Tongue (tissue), 2 donors: ENCODE results near the gene NDC80. TPM values are rescaled to one million over a fixed set of nuclear protein-coding genes. Genes with fewer than 3 reads are reported as not detected.
"Not testable (repeated sequence)": the region's sequence is repeated elsewhere in the genome, so short reads cannot be mapped to it uniquely, and the experiment has no call there.

Experiments used
- DNase-seq: peaks from one replicate; pipeline ENCODE4 v3.0.0-alpha.2; 2015
- total RNA-seq: library from RNA; depleted of rRNA; stranded (reverse); fragments of >200 nt; gene quantifications from one replicate; pipeline ENCODE4 v1.2.3, GENCODE V29; 2014

NDC80 gene
- 9.4 TPM for total RNA-seq

DNA sequence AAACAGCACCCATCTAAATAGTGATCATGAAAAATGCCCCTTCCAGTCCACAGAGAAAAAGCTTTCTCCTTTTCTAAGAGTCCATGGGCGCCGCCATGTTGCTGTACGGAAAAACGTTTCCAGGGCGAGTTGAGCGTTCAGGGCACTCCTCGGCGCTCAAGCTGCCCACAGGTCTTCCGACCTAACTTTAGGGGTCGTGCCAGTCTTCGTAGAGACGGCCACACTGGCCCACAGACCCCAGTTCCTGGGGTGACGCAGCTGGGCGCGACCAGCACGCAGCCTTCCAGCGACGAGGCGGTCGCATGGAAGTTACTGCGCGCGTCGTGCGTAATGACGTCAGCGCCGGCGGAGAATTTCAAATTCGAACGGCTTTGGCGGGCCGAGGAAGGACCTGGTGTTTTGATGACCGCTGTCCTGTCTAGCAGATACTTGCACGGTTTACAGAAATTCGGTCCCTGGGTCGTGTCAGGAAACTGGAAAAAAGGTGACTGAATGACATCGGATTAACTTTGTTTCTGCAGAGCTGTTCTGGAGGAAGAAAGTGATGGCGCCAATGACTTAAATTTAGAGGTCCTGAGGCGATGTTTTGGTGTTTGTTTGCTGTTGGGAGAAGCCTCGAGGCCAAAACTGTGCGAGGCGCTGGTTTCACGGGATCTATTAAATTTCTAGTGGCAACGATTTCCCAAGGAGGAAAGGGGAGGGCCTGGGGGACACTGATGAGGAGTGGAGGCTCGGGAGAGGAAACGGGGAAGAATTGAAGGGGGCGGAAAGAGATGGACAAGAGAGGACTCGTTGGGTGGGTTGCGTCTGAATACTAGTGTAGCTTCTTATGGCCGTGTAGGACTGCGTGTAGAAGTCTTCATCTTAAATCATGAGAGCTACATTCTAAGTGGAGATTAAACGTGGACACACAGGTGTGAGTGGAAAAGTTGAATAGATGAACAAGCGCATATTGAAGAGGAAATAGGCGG is at the start of gene NDC80, which contains the start of gene METTL4:
Gene NDC80 (plus strand): TSS at position 358 of the 971 bp plus-strand sequence. CDS start 1,429 bp downstream, outside the sequence.
Gene METTL4 (minus strand): TSS at position 306 of the 971 bp plus-strand sequence. CDS start 4,289 bp downstream, outside the sequence.
- peak; percentile 96 for DNase-seq

DNA sequence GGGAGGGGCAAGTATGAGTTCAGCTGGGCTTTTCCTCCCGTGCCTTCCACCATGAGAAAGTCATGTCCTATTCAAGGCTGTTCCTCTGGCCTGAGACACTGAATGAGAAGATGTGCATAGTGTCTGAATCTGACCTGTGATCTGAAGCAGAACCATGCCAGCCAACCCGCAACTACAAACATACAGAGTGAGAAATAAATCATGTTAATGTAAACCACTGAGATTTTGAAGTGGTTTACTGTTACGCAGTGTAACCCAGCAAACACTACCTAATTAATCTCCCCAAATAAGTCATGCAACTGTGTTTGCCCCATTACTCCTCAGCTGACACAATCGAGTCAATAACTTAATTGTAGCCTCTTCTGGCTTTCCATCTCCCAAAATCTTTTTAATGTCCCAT is 49.2 kb upstream of the NDC80 start:
- DNase-seq, result no peak

DNA sequence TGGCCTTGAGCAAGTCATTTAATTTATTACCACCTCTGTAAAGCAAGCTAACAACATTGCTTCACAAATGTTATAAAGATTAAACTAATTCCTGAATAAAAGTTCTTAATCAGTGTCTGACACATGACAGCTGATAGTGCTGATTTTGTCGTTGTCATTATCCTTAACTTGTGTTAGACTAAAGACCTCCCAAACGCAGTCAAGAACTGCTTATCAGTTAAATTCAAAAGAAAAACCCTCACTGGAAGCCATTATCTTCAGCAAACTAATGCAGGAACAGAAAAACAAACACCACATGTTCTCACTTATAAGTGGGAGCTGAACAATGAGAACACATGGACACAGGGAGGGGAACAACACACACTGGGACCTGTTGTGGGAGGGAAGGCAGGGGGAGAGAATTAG is 46.6 kb upstream of the NDC80 start:
- not testable (repeated sequence) for DNase-seq

DNA sequence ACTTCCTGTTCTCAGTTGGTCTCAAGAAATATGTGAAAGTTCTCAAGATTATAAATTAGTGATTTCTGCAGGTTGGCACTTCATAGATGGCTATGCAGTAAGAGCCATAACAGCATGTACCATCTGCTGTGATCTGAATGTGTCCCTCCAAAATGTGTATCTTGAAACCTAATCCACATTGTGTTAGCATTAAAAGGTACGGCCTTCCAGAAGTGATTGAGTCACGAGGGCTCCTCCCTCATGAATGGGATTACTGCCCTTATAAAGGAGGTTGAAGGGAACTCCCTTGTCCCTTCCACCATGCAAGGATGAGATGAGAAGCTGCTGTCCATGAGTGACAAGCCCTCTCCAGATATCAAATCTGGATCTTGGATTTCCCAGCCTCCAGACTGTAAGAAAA is 45.0 kb upstream of the NDC80 start:
- no peak for DNase-seq

DNA sequence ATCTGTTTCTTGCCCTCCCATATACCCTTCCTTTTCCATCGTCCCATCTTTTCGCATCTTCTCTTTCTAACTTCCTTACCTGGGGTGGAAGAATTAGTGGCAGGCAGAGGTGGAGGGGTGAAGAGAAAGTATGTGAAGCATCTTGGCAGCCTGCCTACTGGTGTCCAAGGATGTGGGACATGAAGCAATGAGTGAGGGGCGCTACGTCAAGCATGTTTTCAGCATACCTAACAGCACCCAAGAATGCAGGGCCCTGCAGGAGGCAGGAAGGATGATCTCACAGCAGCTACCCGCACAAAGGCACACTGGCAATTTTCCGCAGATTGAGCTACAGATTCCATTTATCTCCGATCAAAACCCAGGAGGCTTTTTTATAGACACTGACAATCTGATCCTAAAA is 42.2 kb upstream of the NDC80 start:
- no peak for DNase-seq

DNA sequence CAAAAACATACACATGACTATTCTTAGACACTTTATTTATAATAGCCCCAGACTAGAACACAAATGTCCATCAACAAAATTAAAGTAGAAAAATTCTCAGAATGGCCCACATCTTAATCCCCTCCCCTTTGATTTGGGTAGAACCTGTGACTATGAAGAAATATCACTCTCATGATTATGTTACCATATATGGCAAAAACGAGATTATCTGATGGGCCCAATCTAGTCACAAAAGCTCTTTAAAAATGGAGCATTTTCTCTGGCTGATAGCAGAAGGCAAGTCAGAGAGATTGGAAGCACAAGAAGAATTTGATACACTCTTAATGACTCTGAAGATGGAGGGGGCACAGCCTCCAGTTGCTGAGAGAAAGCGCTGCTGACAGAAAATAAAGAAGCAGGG is 39.6 kb upstream of the NDC80 start:
- DNase-seq, result no peak

DNA sequence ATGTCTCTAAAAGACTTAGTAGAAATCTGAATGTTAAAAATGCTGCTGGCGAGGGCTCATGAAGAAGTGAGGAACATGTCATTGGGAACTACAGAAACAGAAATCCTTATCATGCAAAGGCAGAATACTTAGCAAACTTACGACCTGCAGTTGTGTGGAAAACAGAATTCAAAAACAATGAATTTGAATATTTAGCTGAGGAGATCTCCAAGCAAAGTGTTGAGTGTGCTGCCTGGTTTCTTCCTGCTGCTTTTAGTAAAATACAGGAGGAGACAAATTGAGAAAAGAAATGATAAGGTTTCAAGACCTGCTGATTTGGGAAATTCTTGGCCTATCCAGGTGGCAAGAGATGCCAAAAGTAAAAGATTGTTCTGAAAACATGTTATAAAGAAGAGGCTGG is 38.6 kb upstream of the NDC80 start:
- no peak for DNase-seq

DNA sequence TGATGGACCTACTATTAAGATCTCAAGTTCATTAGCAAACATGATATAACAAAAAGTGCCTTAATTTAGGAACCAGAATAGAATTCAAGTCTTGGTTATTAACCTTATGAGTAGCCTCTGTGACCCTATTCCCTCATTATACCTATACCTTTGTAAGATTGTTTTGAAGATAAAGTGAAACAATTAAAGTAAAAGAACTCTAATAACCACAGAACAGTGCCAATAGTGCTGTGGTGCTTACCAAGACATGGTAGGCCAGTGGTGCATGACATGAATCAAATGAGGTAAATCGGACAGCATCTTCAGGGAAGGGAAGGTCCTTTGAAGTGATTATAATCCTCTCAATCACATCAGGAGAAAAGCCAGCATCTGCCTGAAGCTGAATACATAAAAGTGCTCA is 36.5 kb upstream of the NDC80 start:
- no peak for DNase-seq

DNA sequence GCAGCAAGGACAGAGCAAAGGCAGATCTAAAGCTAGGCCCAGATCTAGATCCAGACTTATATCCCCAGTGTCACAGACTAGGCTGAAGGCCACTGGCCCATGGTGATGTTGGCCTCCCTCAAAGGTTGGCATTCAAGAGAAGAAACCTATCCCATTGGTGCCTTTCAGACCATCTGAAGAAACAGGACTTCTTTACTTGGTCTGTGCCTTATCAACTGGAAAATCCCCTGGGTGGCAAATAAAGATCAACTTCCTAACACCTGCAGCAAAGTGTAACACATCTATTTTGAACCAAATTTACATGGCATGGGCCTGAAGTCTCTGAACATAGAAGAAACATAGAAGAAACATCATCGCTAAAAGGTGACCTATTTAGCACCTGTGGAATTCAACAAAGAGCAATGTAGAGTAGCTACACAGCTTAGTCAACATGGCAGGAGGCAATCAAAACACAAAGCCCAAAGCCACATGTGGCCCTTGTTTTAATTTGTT is 35.9 kb upstream of the NDC80 start:
- no peak for DNase-seq

DNA sequence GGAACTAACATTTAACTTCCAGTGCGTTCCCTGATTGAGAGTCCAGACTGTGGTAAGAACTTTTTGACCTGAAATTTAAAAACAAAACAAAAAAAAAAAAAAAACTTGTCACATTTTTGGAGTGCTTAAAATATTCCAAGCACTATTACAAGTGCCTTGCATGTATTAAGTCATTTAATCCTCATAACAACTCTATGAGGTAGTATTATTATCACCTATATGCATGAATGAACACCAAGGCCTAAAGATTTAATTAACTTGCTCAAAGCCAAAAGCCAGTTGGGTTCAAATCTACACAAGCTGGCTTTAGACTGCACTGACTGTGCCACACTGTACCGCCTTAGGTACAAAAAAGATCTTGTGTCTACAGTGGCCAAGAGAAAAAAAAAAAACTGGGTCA is 35.3 kb upstream of the NDC80 start:
- no peak for DNase-seq

DNA sequence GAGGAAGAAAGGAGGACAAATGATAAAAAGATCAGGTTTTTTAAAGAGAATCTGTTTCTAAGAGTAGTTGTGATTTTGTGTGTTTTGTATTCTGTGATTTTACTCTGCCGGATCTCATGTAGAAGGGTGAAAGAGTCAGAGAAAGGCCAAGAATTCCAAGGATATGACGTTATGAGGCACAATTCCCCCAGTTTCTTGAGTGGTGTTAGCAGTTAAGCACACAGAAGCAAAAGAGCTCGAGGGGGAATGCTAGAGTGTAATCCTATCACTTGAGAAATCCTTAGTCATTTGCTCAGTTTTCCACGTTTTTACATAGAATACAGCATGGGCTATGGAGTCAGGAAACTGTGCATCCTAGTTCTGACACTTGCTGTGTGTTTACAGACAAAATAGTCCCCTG is 34.9 kb upstream of the NDC80 start:
- DNase-seq, result peak; percentile 46

DNA sequence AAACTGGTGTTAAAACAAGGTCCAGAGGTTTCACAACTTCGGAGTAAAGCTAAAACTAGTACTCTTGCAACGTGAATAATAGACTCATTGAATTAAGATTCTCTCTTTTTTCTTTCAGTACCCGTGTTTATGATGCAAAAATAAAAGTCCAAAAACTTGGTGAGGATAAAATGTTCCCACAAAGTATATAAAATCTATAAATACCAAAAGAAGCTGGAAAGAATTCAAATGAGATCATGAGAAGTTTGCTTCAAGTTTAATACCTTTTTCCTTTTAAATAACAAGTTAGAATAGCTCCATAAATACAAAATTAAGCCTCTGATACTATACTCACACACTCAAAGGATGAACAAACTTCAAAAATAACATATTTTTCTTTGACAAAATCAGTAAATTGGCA is 34.1 kb upstream of the NDC80 start:
- DNase-seq, result no peak

DNA sequence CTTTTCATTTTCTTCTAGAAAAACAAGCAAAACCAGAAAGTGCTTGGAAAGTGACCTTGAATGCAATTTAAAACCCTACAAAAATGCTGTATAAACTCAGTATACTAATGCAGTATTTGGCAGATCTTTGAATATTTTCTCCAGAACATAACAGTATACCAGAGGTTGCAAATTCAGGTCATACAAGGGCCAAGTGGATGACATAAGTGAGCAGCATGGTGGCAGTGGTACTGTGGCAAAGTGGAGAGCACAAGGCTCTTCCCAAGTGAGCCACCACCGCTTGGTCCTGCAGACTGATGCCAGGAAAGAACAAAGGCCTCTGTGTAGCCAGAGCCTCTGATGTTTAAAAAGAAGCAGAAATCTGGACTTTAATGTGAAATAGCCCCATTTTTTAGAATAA is 33.1 kb upstream of the NDC80 start:
- DNase-seq, result no peak

DNA sequence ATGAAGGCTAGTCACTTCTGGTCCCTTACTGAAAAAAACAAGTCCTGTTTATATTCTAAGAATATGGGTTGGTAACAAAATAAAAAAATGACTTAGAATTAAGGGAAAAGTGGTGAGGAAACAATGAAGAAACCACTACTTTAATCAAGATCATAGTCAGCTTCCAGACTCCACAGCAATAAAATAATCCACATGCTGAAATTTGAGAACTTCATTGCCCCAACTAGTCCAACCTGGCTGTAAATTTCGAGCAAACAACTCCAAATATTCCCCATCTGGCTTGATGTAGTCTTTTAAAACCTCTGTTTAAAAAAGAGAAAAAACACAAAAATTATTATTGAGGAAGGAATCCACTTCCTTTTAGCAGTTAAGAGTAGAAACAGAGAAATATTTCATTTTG is 32.5 kb upstream of the NDC80 start:
- no peak for DNase-seq

DNA sequence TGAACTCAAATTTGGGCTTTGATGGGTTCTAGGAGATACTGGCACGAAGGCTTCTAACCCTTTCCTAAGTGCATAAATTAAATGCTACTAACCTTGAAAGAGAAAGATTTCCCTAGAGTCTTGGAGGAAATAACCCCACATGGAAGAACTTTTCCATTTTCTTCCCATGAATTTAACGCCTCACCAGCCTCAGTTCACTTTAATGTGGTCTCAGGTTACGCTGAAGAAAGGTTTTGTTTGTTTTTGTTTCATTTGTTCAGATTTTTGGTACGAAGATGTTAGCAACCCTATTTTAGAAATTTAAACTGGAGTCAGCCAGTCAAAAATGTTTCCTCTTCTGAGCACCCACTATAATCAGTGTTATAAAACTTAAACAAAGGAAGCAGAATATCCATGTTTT is 30.8 kb upstream of the NDC80 start:
- no peak for DNase-seq

DNA sequence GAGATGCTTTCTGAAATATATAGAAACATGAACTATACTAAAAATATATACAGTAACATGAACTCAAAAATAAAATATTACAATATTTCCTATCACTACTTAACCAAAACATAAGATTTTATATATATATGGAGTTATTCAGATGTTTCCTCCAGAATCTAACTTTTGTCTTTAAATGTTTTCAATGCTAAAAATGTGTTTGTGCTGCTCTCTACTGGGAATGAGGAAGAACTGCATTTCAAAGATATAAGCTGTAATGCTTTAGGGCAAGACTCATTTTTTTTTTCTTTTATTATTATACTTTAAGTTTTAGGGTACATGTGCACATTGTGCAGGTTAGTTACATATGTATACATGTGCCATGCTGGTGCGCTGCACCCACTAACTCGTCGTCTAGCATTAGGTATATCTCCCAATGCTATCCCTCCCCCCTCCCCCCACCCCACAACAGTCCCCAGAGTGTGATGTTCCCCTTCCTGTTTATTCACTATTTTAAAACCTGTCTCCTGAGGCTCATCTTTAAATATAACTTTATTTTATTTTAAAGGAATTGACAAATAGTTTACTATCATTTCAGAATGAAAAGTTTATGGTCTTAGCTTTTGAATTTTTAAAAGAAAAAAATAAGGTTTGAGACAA is 29.3 kb upstream of the NDC80 start:
- peak; percentile 65 for DNase-seq

DNA sequence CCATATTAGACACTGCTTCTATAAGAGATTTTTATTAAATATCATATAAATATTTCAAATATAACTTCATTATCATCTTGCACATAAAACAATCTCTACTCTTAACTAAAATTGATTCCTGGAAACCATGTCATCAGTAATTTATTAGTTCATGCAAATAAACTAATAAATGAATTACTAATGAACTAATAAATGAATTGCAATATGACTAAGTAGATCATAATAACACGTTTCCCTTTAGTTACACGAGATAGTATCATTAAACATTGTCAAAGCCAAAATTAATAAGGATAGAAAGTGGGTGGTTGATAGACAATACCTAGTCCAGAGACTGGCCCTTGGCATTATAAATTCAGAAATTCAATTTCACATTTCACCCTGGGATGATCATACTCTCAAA is 26.2 kb upstream of the NDC80 start:
- DNase-seq, result no peak

DNA sequence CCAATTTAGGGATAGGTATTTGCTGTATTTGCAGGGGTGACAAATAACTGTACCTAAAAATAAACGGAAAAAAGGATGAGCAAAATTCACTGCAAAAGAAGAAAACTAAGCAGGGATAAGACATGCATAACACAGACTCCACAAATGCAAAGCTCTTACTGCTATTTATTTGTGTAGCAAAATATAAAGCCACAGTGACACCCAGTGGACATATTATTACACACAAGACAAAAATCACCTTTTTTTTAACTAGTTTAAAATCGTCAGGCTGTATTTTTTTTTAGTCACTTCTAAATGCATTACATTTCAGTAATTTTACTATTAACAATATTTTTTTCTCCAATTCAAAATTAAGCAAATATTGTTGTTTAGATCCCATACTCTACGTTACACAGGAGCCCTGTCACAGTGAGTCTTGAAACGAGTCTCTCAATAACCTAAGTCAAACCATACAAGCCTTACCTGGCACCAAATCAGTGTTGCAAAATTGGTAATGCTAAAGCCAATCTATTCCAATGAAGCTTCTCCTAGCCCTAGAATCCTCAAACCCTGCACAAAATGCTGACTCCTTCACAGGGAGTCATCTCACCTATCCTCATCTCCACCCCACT is 23.8 kb upstream of the NDC80 start:
- peak; percentile 72 for DNase-seq

DNA sequence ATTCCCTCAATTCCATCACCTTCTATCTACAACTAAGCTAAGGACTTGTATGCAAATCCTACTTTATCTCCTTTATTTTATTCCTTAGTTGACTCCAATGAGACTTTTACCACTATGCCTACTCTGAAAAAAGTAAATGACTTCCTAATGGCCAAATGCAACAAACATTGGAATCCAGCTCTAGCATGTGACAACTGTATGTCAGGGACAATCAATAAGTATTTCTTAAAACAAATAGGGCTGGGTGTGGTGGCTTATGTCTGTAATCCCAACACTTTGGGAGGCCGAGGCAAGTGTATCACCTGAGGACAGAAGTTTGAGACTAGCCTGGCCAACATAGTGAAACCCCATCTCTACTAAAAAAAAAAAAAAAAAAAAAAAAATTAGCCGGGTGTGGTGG is 21.9 kb upstream of the NDC80 start:
- DNase-seq, result no peak

DNA sequence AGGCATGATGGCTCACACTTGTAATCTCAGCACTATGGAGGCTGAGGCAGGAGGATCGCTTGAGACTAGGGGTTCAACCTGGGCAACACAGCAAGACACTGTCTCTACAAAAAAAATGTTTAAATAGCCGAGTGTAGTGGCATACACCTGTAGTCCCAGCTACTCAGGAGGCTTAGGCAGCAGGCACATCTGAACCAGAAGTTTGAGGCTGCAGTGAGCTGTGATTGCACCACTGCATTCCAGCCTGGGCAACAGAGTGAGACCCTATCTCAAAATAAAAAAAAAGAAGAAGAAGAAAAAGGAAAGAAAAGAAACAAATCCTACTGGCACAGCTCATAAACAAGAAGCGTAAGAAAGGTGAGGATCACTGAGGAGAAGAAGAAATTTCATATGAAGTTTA is 19.9 kb upstream of the NDC80 start:
- DNase-seq, result no peak

DNA sequence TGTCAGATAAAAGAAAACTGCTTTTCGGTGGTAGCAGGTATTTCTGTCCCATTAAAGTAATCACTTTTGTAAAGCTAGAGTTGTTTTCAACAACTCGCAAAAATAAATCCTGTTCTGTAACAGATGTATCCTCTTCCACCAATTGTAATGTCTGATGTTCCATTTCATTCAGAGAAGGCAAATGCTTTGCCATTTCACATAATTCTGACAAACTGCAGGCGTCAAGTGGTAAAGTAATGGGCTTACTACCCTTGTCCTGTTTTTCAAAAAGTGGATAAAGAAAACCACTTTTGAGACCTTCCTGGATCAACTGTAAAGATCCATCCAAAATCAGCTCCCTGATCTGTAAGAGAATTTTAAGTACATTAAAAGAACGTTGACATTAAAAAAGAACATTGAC is 16.7 kb upstream of the NDC80 start:
- no peak for DNase-seq

DNA sequence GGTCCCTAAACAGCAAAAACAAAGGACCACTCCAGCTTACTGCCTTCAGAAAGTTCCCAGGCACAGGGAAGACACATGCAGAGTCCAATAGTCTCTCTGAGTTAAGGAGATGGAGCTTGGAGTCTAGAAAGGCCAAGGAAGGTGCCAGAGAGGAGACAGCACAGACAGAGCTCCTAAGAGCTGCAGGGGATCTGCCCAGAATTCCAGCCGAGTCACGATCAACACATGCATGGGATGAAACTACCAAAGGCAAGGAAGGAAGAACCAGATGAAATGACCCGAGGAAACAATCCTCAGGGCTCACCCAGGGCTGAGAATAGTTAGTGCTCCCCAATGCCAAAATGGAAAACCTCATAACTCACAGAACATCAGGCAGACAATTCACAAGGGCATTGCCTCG is 15.5 kb upstream of the NDC80 start:
- DNase-seq, result no peak

DNA sequence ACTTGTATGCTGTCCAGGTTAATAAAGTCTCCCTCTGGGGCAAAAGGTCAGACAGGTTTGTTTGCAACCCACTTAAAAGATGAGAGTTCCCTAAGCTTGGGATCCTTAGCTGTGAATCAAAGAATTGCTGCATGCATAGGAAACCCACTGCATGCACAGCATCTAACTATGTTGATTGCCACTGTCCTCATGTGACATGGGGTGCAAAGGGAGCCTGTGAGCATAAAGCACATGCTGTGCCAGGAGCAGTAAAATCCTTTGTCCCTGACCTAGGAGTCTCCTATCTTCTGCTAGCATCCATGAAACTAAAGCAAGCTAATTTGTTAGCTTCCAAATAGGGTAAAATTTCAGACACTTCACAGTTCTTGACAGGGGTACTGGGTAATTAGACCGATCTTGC is 13.8 kb upstream of the NDC80 start:
- no peak for DNase-seq
